H1 (cell line): ENCODE measurements around the gene FOSL2. TPM values are rescaled to one million over a fixed set of nuclear protein-coding genes. Genes with fewer than 3 reads are reported as not detected.

Experiments
- CTCF ChIA-PET: fragments of 300-600 bp; sonication (Branson Sonifier 250); formaldehyde crosslinking; loops from one replicate; lab custom pipeline; 2021; ENCODE audit not compliant: partially characterized antibody; lab: Charles Lee
- POLR2A ChIA-PET: fragments of 300-600 bp; sonication (Branson Sonifier 250); formaldehyde crosslinking; loops from one replicate; lab custom pipeline; 2021; ENCODE audit warnings: inconsistent platforms; ENCODE audit not compliant: partially characterized antibody; lab: Charles Lee
- DNase-seq, 2 experiments: peaks; one replicate each; pipeline versions ENCODE4 v3.0.0 to v3.0.0-alpha.2; 2010 to 2022; ENCODE audit warnings: low spot score in 2 of 2, low read depth in 1 of 2, mixed read lengths in 1 of 2
- FAIRE-seq: peaks from 2 replicates; lab custom pipeline; 2011; peaks lifted over from hg19 to GRCh38; lab: Jason Lieb, UNC
- H2AFZ ChIP-seq: 2 replicates; pipeline ENCODE4 v1.8.1; 2012; ENCODE audit warnings: low read length, inconsistent platforms
- H2AK5ac ChIP-seq: 2 replicates; pipeline ENCODE4 v1.6.1; 2013; ENCODE audit warnings: low read depth, low read length
- H2BK120ac ChIP-seq: replicated peaks from 2 replicates; pipeline ENCODE3; 2013; ENCODE audit warnings: low read depth, low read length, inconsistent platforms
- H2BK12ac ChIP-seq: 2 replicates; pipeline ENCODE4 v1.6.1; 2013; ENCODE audit warnings: low read depth, low read length
- H2BK15ac ChIP-seq: 2 replicates; pipeline ENCODE4 v1.6.1; 2013; ENCODE audit warnings: low read length
- H2BK20ac ChIP-seq: 2 replicates; pipeline ENCODE4 v1.6.1; 2013; ENCODE audit warnings: low read length
- H2BK5ac ChIP-seq: 2 replicates; pipeline ENCODE4 v1.6.1; 2013; ENCODE audit warnings: low read depth, low read length
- H3K14ac ChIP-seq: 2 replicates; pipeline ENCODE4 v1.6.1; 2013; ENCODE audit warnings: inconsistent platforms; ENCODE audit not compliant: insufficient read length
- H3K18ac ChIP-seq: 2 replicates; pipeline ENCODE4 v1.6.1; 2013; ENCODE audit warnings: low read length; ENCODE audit errors: extremely low read depth
- H3K23ac ChIP-seq: 2 replicates; pipeline ENCODE4 v1.6.1; 2013; ENCODE audit warnings: inconsistent platforms; ENCODE audit not compliant: insufficient read length
- H3K23me2 ChIP-seq: 2 replicates; pipeline ENCODE4 v1.6.1; 2013; ENCODE audit warnings: low read depth, low read length
- H3K27ac ChIP-seq: 2 replicates; pipeline ENCODE4 v1.6.1; 2011; ENCODE audit warnings: low read depth, low read length, inconsistent platforms
- H3K27me3 ChIP-seq, 4 experiments: replicated peaks in 1 of 4; 1 replicate in 1 of 4; 2 replicates in 3 of 4; pipeline versions ENCODE4 v1.6.1 to v1.8.1; 2011 to 2013; ENCODE audit warnings: low read length in 3 of 4, mild to moderate bottlenecking in 3 of 4, inconsistent platforms in 2 of 4, mixed read lengths in 2 of 4, moderate library complexity in 1 of 4; ENCODE audit not compliant: control insufficient read depth in 3 of 4, insufficient read depth in 3 of 4; ENCODE audit errors: extremely low read depth in 1 of 4
- H3K36me3 ChIP-seq, 4 experiments: 2 replicates each; pipeline versions ENCODE4 v1.6.1 to v1.8.1; 2011 to 2013; ENCODE audit warnings: mild to moderate bottlenecking in 4 of 4, low read length in 3 of 4, moderate library complexity in 2 of 4, control low read depth in 1 of 4, inconsistent platforms in 1 of 4; ENCODE audit not compliant: insufficient read depth in 4 of 4, control insufficient read depth in 2 of 4
- H3K4ac ChIP-seq: replicated peaks from 2 replicates; pipeline ENCODE3; 2013; ENCODE audit warnings: low read length, low read depth, mixed read lengths, inconsistent platforms; ENCODE audit not compliant: insufficient read length
- H3K4me1 ChIP-seq, 4 experiments: replicated peaks in 1 of 4; 1 replicate in 1 of 4; 2 replicates in 3 of 4; pipeline versions ENCODE4 v1.6.1 to v1.8.1; 2011 to 2013; ENCODE audit warnings: low read length in 3 of 4, inconsistent platforms in 2 of 4, mixed read lengths in 1 of 4; ENCODE audit not compliant: insufficient read depth in 4 of 4, control insufficient read depth in 3 of 4
- H3K4me2 ChIP-seq, 2 experiments: 2 replicates each; pipeline versions ENCODE4 v1.6.1 to v1.8.1; 2011 to 2013; ENCODE audit warnings: low read depth in 2 of 2, low read length in 2 of 2, control low read depth in 1 of 2, inconsistent platforms in 1 of 2, mild to moderate bottlenecking in 1 of 2; ENCODE audit not compliant: insufficient read depth in 1 of 2
- H3K4me3 ChIP-seq, 4 experiments: fragments of 200-600, 300-600 bp in 1 of 4; sonication (generic), shearing (Covaris generic), sonication (Bioruptor Twin) in 1 of 4; 2 replicates each; pipeline versions ENCODE4 v1.5.1 to v1.8.1; 2011 to 2016; ENCODE audit warnings: low read length in 4 of 4, low read depth in 3 of 4, control low read depth in 2 of 4, inconsistent platforms in 2 of 4, mild to moderate bottlenecking in 2 of 4, mixed read lengths in 1 of 4, moderate library complexity in 1 of 4; ENCODE audit not compliant: insufficient read depth in 2 of 4; ENCODE audit errors: extremely low read depth in 1 of 4
- H3K56ac ChIP-seq: replicated peaks from 2 replicates; pipeline ENCODE3; 2013; ENCODE audit warnings: low read depth, mild to moderate bottlenecking, mixed read lengths, low read length, inconsistent platforms; ENCODE audit not compliant: insufficient read length
- H3K79me1 ChIP-seq: 2 replicates; pipeline ENCODE4 v1.6.1; 2013; ENCODE audit warnings: low read depth, low read length, control low read depth
- H3K79me2 ChIP-seq, 2 experiments: 2 replicates each; pipeline versions ENCODE4 v1.6.1 to v1.8.1; 2012 to 2013; ENCODE audit warnings: low read length in 2 of 2, mild to moderate bottlenecking in 2 of 2, inconsistent platforms in 1 of 2; ENCODE audit not compliant: insufficient read depth in 2 of 2, control insufficient read depth in 1 of 2
- H3K9ac ChIP-seq, 4 experiments: replicated peaks in 1 of 4; 1 replicate in 1 of 4; 2 replicates in 3 of 4; pipeline versions ENCODE4 v1.6.1 to v1.8.1; 2011 to 2013; ENCODE audit warnings: low read depth in 3 of 4, low read length in 3 of 4, control low read depth in 2 of 4, mild to moderate bottlenecking in 2 of 4, moderate library complexity in 2 of 4, inconsistent platforms in 1 of 4; ENCODE audit errors: extremely low read depth in 1 of 4
- H3K9me3 ChIP-seq, 2 experiments: 2 replicates each; pipeline versions ENCODE4 v1.6.1 to v1.8.1; 2012 to 2013; ENCODE audit warnings: mild to moderate bottlenecking in 2 of 2, moderate library complexity in 2 of 2, control low read depth in 1 of 2, inconsistent platforms in 1 of 2, low read depth in 1 of 2, low read length in 1 of 2, mixed read lengths in 1 of 2; ENCODE audit not compliant: insufficient read depth in 2 of 2
- H4K20me1 ChIP-seq, 2 experiments: replicated peaks in 1 of 2; 2 replicates each; pipeline versions ENCODE3 to v1.8.1; 2011 to 2013; ENCODE audit warnings: inconsistent platforms in 2 of 2, low read length in 2 of 2, mild to moderate bottlenecking in 1 of 2; ENCODE audit not compliant: insufficient read depth in 2 of 2, control insufficient read depth in 1 of 2
- H4K5ac ChIP-seq: 2 replicates; pipeline ENCODE4 v1.6.1; 2013; ENCODE audit warnings: low read length, low read depth, mixed read lengths, inconsistent platforms; ENCODE audit not compliant: insufficient read length
- H4K8ac ChIP-seq: 2 replicates; pipeline ENCODE4 v1.8.0; 2013; ENCODE audit warnings: mild to moderate bottlenecking, moderate library complexity, low read length, inconsistent platforms; ENCODE audit not compliant: insufficient read depth; ENCODE audit errors: extremely low read depth
- H4K91ac ChIP-seq: replicated peaks from 2 replicates; pipeline ENCODE3; 2013; ENCODE audit warnings: low read length, mixed read lengths, inconsistent platforms; ENCODE audit not compliant: insufficient read length
- BRCA1 ChIP-seq: IDR thresholded peaks from 2 replicates; pipeline ENCODE4 v1.6.1; 2012; ENCODE audit warnings: low read depth, low read length, improper control_type of control experiment
- CHD2 ChIP-seq: IDR thresholded peaks from 2 replicates; pipeline ENCODE4 v1.6.1; 2012; ENCODE audit warnings: low read length, improper control_type of control experiment
- HDAC6 ChIP-seq: IDR thresholded peaks from one replicate; pipeline ENCODE4 v1.7.1; 2012; ENCODE audit warnings: low read depth, mild to moderate bottlenecking, inconsistent platforms, low read length, moderate library complexity
- POLR2A ChIP-seq, 2 experiments: IDR thresholded peaks; 1 replicate in 1 of 2; 2 replicates in 1 of 2; pipeline ENCODE4 v1.6.1; 2011; ENCODE audit warnings: low read depth in 2 of 2, low read length in 2 of 2, mild to moderate bottlenecking in 2 of 2; ENCODE audit errors: control extremely low read depth in 1 of 2
- RBBP5 ChIP-seq: IDR thresholded peaks from 2 replicates; pipeline ENCODE4 v1.7.1; 2012; ENCODE audit warnings: low read depth, mild to moderate bottlenecking, inconsistent platforms, low read length, moderate library complexity, borderline replicate concordance
- WGBS, 2 experiments: shearing (Covaris generic) in 1 of 2; methylation state at CpG; one replicate each; pipeline versions ENCODE4 v1.1.6 to v1.1.7; 2013 to 2015; ENCODE audit warnings: low lambda C conversion rate in 2 of 2, mixed read lengths in 2 of 2, inconsistent platforms in 1 of 2, low coverage in 1 of 2, missing lambda C conversion rate in 1 of 2; ENCODE audit not compliant: insufficient replicate concordance in 2 of 2, insufficient coverage in 1 of 2, insufficient read length in 1 of 2; ENCODE audit errors: extremely low coverage in 1 of 2, missing lambda C conversion rate in 1 of 2; 5-methylcytosine and 5-hydroxymethylcytosine counted together
- polyA plus RNA-seq, 7 experiments: library from polyadenylated mRNA; depleted of rRNA in 3 of 7; stranded (reverse) in 5 of 7; unstranded in 2 of 7; fragments of >200 nt in 5 of 7; fragments of 200-250 nt in 2 of 7; gene quantifications; 1 replicate in 5 of 7; 2 replicates in 1 of 7; 4 replicates in 1 of 7; pipeline versions ENCODE4 v1.2.1 to v1.2.3, GENCODE V29; 2011 to 2013; ENCODE audit warnings: missing spikeins in 2 of 7, mixed read lengths in 2 of 7
- total RNA-seq: library from RNA; stranded (reverse); fragmentation: NEBNext Ultra II Directional; extraction: Animal tissue kit (Norgen Biotek cat#: 25700); gene quantifications from 2 replicates; pipeline ENCODE4 v1.2.1, GENCODE V29; 2021

The FOSL2 gene
- total and polyA plus RNA-seq, 2 of the 8 experiments (the other 6 are each of a cell fraction or from before 2014, with no cell fraction given), result 1.5 to 4.5 TPM

- DNase-seq (no peak), FAIRE-seq (no peak)
- H2AFZ ChIP-seq, result no peak overlapping the region
- H3K23ac ChIP-seq, result no peak overlapping the region
- H3K79me2 ChIP-seq, result no peaks in the 10 kb centered on the region
- no peaks in the 10 kb centered on the region for H3K79me1 ChIP-seq
- no peak overlapping the region for H3K14ac ChIP-seq
- no peaks in the 10 kb centered on the region; a peak in 1 of 7 replicates for H3K4me1 ChIP-seq
- H3K56ac ChIP-seq, result no peak overlapping the region
- POLR2A ChIA-PET, result no interaction called here
- TF ChIP-seq HDAC6, result no peak
- TF ChIP-seq CHD2, result no peak
- TF ChIP-seq POLR2A (IDR thresholded peaks at IDR 0.05; ENCODE audit: control extremely low read depth in 1 of 2, low read depth in 2 of 2, low read length in 2 of 2), result no peak
- TF ChIP-seq RBBP5, result no peak
- TF ChIP-seq BRCA1, result no peak
- H3K27me3 ChIP-seq, result no peaks in the 10 kb centered on the region
- peaks cover 4 to 6% of the 10 kb centered on the region in 2 experiments; a peak in 1 of 4 replicates for H3K9me3 ChIP-seq
- H3K36me3 ChIP-seq, result no peaks in the 10 kb centered on the region
- H3K18ac ChIP-seq, result no peak overlapping the region
- no peak overlapping the region for H4K8ac ChIP-seq
- no peak overlapping the region for H4K91ac ChIP-seq
- H4K20me1 ChIP-seq, result no peaks in the 10 kb centered on the region
- no peak overlapping the region for H4K5ac ChIP-seq
- H3K4me3 ChIP-seq, result no peak overlapping the region
- no peak overlapping the region for H3K27ac ChIP-seq
- CTCF ChIA-PET, result interaction anchor here (1.2 to 1.4 kb wide), 2 partner anchors 12 to 17 kb away, joined by 3 to 4 read pairs; no protein-coding TSS in a partner anchor
- no peak overlapping the region for H2BK5ac ChIP-seq
- no peak overlapping the region for H2BK20ac ChIP-seq
- H2BK12ac ChIP-seq, result no peak overlapping the region
- no peak overlapping the region for H2AK5ac ChIP-seq
- H2BK15ac ChIP-seq, result no peak overlapping the region
- H2BK120ac ChIP-seq, result no peak overlapping the region
- H3K4ac ChIP-seq, result no peak overlapping the region
- 93% methylated on average over 4 of the region's 4 CpGs; no CpG with 5 or more reads in 1 of the 2 experiments for WGBS, 2 experiments
- H3K23me2 ChIP-seq, result no peaks in the 10 kb centered on the region; the same call in 1 of the 2 replicates
- no peak overlapping the region for H3K9ac ChIP-seq
- H3K4me2 ChIP-seq, result no peak overlapping the region
Measured at GRCh38 chr2:28431741-28432140, 39.1 kb downstream of the FOSL2 start.
